GM12878 (cell line): Measurements from ENCODE around the gene MYB.

Experiments used
- CTCF ChIP-seq, 3 experiments: IDR thresholded peaks in 2 of 3; conservative IDR thresholded peaks in 1 of 3; 2 replicates each; pipeline ENCODE4 v1.5.1; 2011; ENCODE audit warnings: low read depth in 3 of 3, low read length in 3 of 3, mild to moderate bottlenecking in 3 of 3, control low read depth in 2 of 3, moderate library complexity in 2 of 3, inconsistent platforms in 1 of 3, mixed read lengths in 1 of 3; ENCODE audit not compliant: control insufficient read depth in 2 of 3, insufficient read depth in 1 of 3; ENCODE audit errors: extremely low read depth in 1 of 3
- EGR1 ChIP-seq, 2 experiments: IDR thresholded peaks; 1 replicate in 1 of 2; 2 replicates in 1 of 2; pipeline ENCODE4 v1.6.1; 2011 to 2012; ENCODE audit warnings: low read depth in 2 of 2, low read length in 2 of 2, borderline replicate concordance in 1 of 2, mild to moderate bottlenecking in 1 of 2, moderate library complexity in 1 of 2
- EZH2 ChIP-seq: IDR thresholded peaks from 2 replicates; pipeline ENCODE4 v1.6.1; 2012; ENCODE audit warnings: low read depth, mild to moderate bottlenecking, control low read depth, inconsistent platforms, low read length, borderline replicate concordance; ENCODE audit not compliant: control insufficient read depth
- KDM1A ChIP-seq: fragments of 200-600 bp; sonication (generic); IDR thresholded peaks from 2 replicates; pipeline ENCODE4 v1.6.1; 2016; ENCODE audit warnings: borderline replicate concordance
- SIN3A ChIP-seq: IDR thresholded peaks from 2 replicates; pipeline ENCODE4 v1.6.1; 2012; ENCODE audit warnings: low read depth, low read length, improper control_type of control experiment
- SKIL ChIP-seq: fragments of 450-650 bp; IDR thresholded peaks from 2 replicates; pipeline ENCODE4 v1.6.1; 2017; ENCODE audit warnings: mild to moderate bottlenecking, low read depth, inconsistent platforms; ENCODE audit not compliant: poor library complexity, severe bottlenecking
- YY1 ChIP-seq: IDR thresholded peaks from 2 replicates; pipeline ENCODE4 v1.6.1; 2011; ENCODE audit warnings: low read depth, mild to moderate bottlenecking, low read length

DNA sequence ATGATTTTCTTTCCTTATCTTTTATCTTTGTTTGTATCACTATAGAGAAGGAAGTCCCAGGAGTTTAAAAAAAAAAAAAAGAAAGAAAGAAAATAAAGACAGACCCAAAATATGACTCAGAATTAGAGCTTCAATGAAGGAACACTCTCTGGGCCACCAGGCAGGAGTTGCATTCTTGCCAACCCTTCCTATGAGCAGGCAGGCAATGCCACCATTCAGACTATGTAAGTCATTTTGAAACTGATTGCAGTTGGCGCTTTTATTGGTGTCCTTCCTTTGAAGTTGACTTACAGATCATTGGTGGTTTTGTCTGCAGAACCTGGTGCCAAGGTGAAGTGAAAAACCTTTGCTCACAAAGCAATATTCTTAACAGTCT is 50.3 kb downstream of the MYB start:
- no peak for TF ChIP-seq CTCF (IDR thresholded peaks at IDR 0.05 in 2 of 3, conservative IDR thresholded peaks at IDR 0.05 in 1 of 3; ENCODE audit: control insufficient read depth in 2 of 3, extremely low read depth in 1 of 3, insufficient read depth in 1 of 3, low read depth in 3 of 3, low read length in 3 of 3)
- no peak for TF ChIP-seq SIN3A
- TF ChIP-seq EZH2: no peak
- TF ChIP-seq SKIL: no peak
- no peak for TF ChIP-seq KDM1A
- TF ChIP-seq EGR1 (IDR thresholded peaks at IDR 0.05; ENCODE audit: borderline replicate concordance in 1 of 2, low read depth in 2 of 2, low read length in 2 of 2): no peak
- no peak for TF ChIP-seq YY1
